Measurements from ENCODE around the gene RPS6KA2. TPM values are rescaled to one million over a fixed set of nuclear protein-coding genes. Genes with fewer than 3 reads are reported as not detected.
"Not testable (repeated sequence)": the region's sequence is repeated elsewhere in the genome, so short reads cannot be mapped to it uniquely, and the experiment has no call there.

RPS6KA2 gene
- total and polyA plus RNA-seq, 8 donors = 7.9 to 95.4 (median 22.9) TPM

GRCh38 chr6:166389119-166389518, 237.9 kb downstream of the RPS6KA2 start:
- ATAC-seq (no peak), FAIRE-seq (no peak)
- intact Hi-C loops (cut with DNase I) = no loop called here

GRCh38 chr6:166388290-166389004, 238.6 kb downstream of the RPS6KA2 start:
- WGBS, 2 donors = 87 to 91% methylated on average over 13 of the region's 13 CpGs

More at GRCh38 chr6:166389119-166389518, 237.9 kb downstream of the RPS6KA2 start:
- no peak for DNase-seq
- no peak for TF ChIP-seq CTCF (IDR thresholded peaks at IDR 0.05)
- H3K4me1 ChIP-seq = peaks cover 0 to 1% (median 0%) of the 10 kb centered on the region in 3 donors
- no peaks in the 10 kb centered on the region for H3K9me3 ChIP-seq
- no peaks in the 10 kb centered on the region for H3K27me3 ChIP-seq
- 21 to 40% methylated on average over 3 of the region's 3 CpGs for WGBS, 2 donors
- H3K36me3 ChIP-seq = no peaks in the 10 kb centered on the region
- H3K27ac ChIP-seq = no peak overlapping the region
- H3K4me3 ChIP-seq = no peak overlapping the region

GRCh38 chr6:166387642-166388289, 239.3 kb downstream of the RPS6KA2 start:
- TF ChIP-seq CTCF (IDR thresholded peaks at IDR 0.05) = no peak
- FAIRE-seq = no peak
- ATAC-seq = no peak
- intact Hi-C loops (cut with DNase I) = no loop called here
- no peaks in the 10 kb centered on the region for H3K27me3 ChIP-seq
- no peak overlapping the region for H3K4me3 ChIP-seq
- H3K4me1 ChIP-seq = peaks cover 0 to 5% (median 0%) of the 10 kb centered on the region in 3 donors
- no peaks in the 10 kb centered on the region for H3K36me3 ChIP-seq
- peak overlapping the region in 2 of 4 donors; percentile 4 to 17 for H3K27ac ChIP-seq
- 55 to 56% methylated on average over 5 of the region's 5 CpGs for WGBS, 2 donors
- no peak for DNase-seq
- no peaks in the 10 kb centered on the region for H3K9me3 ChIP-seq

More at GRCh38 chr6:166388290-166389004, 238.6 kb downstream of the RPS6KA2 start:
- Histone ChIP-seq H3K4me3 (no peak overlapping the region), H3K9me3 (no peaks in the 10 kb centered on the region), H3K4me1 (peaks cover 0 to 5% (median 0%) of the 10 kb centered on the region in 3 donors), H3K36me3 (no peaks in the 10 kb centered on the region), H3K27ac (peak overlapping the region in 1 of 4 donors; percentile 17), H3K27me3 (no peaks in the 10 kb centered on the region)
- no peak for TF ChIP-seq CTCF (IDR thresholded peaks at IDR 0.05)
- no peak for FAIRE-seq
- peak in 1 of 6 donors; percentile 35 for DNase-seq
- intact Hi-C loops (cut with DNase I) = no loop called here
- ATAC-seq = no peak

GRCh38 chr6:166387098-166387497, 240.0 kb downstream of the RPS6KA2 start:
- H3K36me3 ChIP-seq; ATAC-seq; intact Hi-C loops (cut with DNase I); H3K4me1 ChIP-seq; H3K27me3 ChIP-seq; H3K9me3 ChIP-seq; FAIRE-seq; DNase-seq; H3K4me3 ChIP-seq: not testable (repeated sequence)
- WGBS, 2 donors = 84 to 88% methylated on average over 9 of the region's 9 CpGs
- H3K27ac ChIP-seq = peak overlapping the region in 1 of 4 donors; percentile 4

- TF ChIP-seq CTCF (IDR thresholded peaks at IDR 0.05) = no peak
- 89 to 92% methylated on average over 9 of the region's 9 CpGs for WGBS, 2 donors
- H3K27ac ChIP-seq = no peak overlapping the region
- H3K9me3 ChIP-seq = no peaks in the 10 kb centered on the region
- H3K36me3 ChIP-seq = no peaks in the 10 kb centered on the region
- no peak for ATAC-seq
- FAIRE-seq = no peak
- DNase-seq = no peak
- intact Hi-C loops (cut with DNase I) = no loop called here
- peaks cover 0 to 5% (median 0%) of the 10 kb centered on the region in 3 donors for H3K4me1 ChIP-seq
- H3K4me3 ChIP-seq = no peak overlapping the region
- H3K27me3 ChIP-seq = no peaks in the 10 kb centered on the region
Observed at GRCh38 chr6:166386111-166386510, 240.9 kb downstream of the RPS6KA2 start.
